Measurements from ENCODE around the gene GPR156. TPM values are rescaled to one million over a fixed set of nuclear protein-coding genes. Genes with fewer than 3 reads are reported as not detected.
A peak's percentile ranks its signal among the peaks of the same experiment; 100 is the strongest.

The GPR156 gene
- total RNA-seq, 4 donors from 2014 or later: 0.21 to 2.1 (median 0.50) TPM

GRCh38 chr3:120198305-120198878 lies 86.6 kb downstream of the GPR156 start:
- Histone ChIP-seq H3K4me1 (peaks cover 0 to 10% (median 2%) of the 10 kb centered on the region in 4 donors), H3K27me3 (no peaks in the 10 kb centered on the region), H3K4me3 (no peak overlapping the region), H3K9me3 (no peaks in the 10 kb centered on the region), H3K27ac (no peak overlapping the region), H3K36me3 (no peaks in the 10 kb centered on the region)
- DNase-seq (ENCODE audit: low spot score in 2 of 2): no peak
- 59 to 61% methylated on average over 3 of the region's 3 CpGs for WGBS, 2 donors
- TF ChIP-seq, protein P1, sequence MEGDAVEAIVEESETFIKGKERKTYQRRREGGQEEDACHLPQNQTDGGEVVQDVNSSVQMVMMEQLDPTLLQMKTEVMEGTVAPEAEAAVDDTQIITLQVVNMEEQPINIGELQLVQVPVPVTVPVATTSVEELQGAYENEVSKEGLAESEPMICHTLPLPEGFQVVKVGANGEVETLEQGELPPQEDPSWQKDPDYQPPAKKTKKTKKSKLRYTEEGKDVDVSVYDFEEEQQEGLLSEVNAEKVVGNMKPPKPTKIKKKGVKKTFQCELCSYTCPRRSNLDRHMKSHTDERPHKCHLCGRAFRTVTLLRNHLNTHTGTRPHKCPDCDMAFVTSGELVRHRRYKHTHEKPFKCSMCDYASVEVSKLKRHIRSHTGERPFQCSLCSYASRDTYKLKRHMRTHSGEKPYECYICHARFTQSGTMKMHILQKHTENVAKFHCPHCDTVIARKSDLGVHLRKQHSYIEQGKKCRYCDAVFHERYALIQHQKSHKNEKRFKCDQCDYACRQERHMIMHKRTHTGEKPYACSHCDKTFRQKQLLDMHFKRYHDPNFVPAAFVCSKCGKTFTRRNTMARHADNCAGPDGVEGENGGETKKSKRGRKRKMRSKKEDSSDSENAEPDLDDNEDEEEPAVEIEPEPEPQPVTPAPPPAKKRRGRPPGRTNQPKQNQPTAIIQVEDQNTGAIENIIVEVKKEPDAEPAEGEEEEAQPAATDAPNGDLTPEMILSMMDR (IDR thresholded peaks at IDR 0.05): peak in 2 of 5 experiments; percentile 9 to 10
- no peak for TF ChIP-seq POLR2A (IDR thresholded peaks at IDR 0.05)

GRCh38 chr3:120196812-120197211 lies 88.2 kb downstream of the GPR156 start:
- WGBS, 2 donors: 66 to 72% methylated on average over 2 of the region's 2 CpGs
- no peak for TF ChIP-seq EP300 (IDR thresholded peaks at IDR 0.05)
- TF ChIP-seq, protein P1 (IDR thresholded peaks at IDR 0.05): no peak
- TF ChIP-seq POLR2A (IDR thresholded peaks at IDR 0.05): no peak
- Histone ChIP-seq H3K9me3 (no peaks in the 10 kb centered on the region), H3K4me1 (no peaks in the 10 kb centered on the region), H3K27me3 (no peaks in the 10 kb centered on the region), H3K27ac (no peak overlapping the region), H3K4me3 (no peak overlapping the region), H3K36me3 (no peaks in the 10 kb centered on the region)
- no peak for DNase-seq (ENCODE audit: low spot score in 2 of 2)

GRCh38 chr3:120196333-120196732 lies 88.7 kb downstream of the GPR156 start:
- Histone ChIP-seq H3K27ac (no peak overlapping the region), H3K27me3 (no peaks in the 10 kb centered on the region), H3K9me3 (no peaks in the 10 kb centered on the region), H3K4me3 (no peak overlapping the region), H3K4me1 (no peaks in the 10 kb centered on the region), H3K36me3 (no peaks in the 10 kb centered on the region)
- 71 to 79% methylated on average over 4 of the region's 4 CpGs for WGBS, 2 donors
- no peak for DNase-seq (ENCODE audit: low spot score in 2 of 2)
- TF ChIP-seq, protein P1 (IDR thresholded peaks at IDR 0.05): no peak
- TF ChIP-seq POLR2A (IDR thresholded peaks at IDR 0.05) (no peak), EP300 (IDR thresholded peaks at IDR 0.05) (no peak)

DNA sequence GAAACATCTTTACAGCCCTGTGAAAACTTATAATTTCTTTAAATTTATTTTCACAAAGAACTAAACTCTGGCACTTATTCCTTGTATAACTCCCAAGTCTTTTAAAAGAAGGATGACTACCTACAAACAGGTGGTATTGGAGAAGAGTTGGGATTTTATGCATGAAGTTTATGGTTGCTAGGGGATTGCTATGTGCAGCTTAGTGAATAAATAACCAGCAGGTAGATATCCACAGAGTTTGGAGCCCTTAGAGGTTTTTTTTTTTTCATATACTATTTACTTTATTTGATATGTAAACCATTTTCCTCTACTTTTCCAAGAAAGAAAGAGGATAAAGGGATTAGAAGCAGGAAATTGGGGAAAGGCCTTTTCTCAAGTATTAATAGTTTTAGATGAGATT lies 91.5 kb downstream of the GPR156 start:
- DNase-seq (ENCODE audit: low spot score in 2 of 2): no peak
- H3K4me1 ChIP-seq: no peaks in the 10 kb centered on the region
- no peak overlapping the region for H3K27ac ChIP-seq
- no peaks in the 10 kb centered on the region for H3K27me3 ChIP-seq
- H3K4me3 ChIP-seq: no peak overlapping the region
- H3K9me3 ChIP-seq: no peaks in the 10 kb centered on the region
- TF ChIP-seq, protein P1 (IDR thresholded peaks at IDR 0.05): no peak
- no peak for TF ChIP-seq EP300 (IDR thresholded peaks at IDR 0.05)
- H3K36me3 ChIP-seq: no peaks in the 10 kb centered on the region

GRCh38 chr3:120192579-120192978 lies 92.4 kb downstream of the GPR156 start:
- Histone ChIP-seq H3K4me3 (no peak overlapping the region), H3K36me3 (no peaks in the 10 kb centered on the region), H3K4me1 (no peaks in the 10 kb centered on the region), H3K27me3 (no peaks in the 10 kb centered on the region), H3K9me3 (no peaks in the 10 kb centered on the region), H3K27ac (no peak overlapping the region)
- DNase-seq (ENCODE audit: low spot score in 2 of 2): no peak
- TF ChIP-seq POLR2A (IDR thresholded peaks at IDR 0.05) (no peak), EP300 (IDR thresholded peaks at IDR 0.05) (no peak)
- TF ChIP-seq, protein P1 (IDR thresholded peaks at IDR 0.05): no peak
- WGBS, 2 donors: 87 to 91% methylated on average over 3 of the region's 3 CpGs

Data from tibial nerve (tissue), 4 donors.